EL (cell line): ENCODE results near the gene NT5C.

Experiments used
- DNase-seq: peaks from one replicate; pipeline ENCODE4 v3.0.0-alpha.2; 2016

The NT5C gene

DNA sequence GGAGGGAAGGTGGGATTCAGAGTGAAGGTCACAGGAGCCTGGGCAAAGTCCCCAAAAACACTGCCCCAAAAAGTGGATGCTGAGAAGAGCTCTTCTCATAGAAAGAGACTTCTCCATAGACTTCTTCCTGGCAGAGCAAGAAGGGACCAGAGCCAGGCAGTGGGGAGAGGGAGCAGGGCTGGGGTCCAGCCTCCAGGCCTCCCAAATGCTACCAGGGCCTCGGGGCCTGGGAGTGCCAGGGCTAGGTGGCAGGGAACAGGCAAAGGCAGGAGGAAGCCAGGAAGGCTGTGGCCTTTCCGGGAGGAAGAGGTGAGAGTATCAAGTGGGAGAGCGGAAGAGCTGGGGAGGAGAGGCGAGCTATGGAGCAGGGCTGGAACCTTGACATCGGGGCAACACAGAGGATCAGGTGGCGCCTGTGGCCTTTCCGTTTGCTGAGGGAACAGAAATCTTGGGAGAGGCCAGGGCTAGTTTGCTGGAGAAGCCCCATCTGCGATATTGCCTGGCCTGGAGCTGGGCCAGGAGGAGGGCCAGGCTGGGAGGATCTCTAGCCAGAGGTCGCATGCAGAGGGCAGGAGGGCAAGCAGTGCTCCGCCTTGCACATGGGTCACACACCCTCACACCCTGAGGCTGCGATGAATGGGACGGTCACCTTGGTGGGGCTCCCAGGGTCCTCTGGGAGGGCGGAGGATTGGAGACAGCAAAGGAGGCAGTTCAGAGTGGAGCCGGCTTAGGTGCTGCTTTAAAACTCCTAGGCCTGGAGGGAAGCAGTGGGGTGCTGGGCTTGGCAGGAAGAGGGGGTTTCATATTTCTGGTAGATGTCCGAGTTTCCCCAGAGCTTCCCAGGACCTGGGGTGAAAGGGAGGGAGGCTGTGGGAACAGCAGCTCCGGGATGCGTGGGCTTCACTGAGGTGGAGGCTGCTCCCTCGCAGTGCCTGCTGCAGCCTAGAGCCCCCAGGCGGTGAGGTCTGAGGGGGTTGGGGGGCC is 40.4 kb downstream of the NT5C start:
- no peak for DNase-seq

DNA sequence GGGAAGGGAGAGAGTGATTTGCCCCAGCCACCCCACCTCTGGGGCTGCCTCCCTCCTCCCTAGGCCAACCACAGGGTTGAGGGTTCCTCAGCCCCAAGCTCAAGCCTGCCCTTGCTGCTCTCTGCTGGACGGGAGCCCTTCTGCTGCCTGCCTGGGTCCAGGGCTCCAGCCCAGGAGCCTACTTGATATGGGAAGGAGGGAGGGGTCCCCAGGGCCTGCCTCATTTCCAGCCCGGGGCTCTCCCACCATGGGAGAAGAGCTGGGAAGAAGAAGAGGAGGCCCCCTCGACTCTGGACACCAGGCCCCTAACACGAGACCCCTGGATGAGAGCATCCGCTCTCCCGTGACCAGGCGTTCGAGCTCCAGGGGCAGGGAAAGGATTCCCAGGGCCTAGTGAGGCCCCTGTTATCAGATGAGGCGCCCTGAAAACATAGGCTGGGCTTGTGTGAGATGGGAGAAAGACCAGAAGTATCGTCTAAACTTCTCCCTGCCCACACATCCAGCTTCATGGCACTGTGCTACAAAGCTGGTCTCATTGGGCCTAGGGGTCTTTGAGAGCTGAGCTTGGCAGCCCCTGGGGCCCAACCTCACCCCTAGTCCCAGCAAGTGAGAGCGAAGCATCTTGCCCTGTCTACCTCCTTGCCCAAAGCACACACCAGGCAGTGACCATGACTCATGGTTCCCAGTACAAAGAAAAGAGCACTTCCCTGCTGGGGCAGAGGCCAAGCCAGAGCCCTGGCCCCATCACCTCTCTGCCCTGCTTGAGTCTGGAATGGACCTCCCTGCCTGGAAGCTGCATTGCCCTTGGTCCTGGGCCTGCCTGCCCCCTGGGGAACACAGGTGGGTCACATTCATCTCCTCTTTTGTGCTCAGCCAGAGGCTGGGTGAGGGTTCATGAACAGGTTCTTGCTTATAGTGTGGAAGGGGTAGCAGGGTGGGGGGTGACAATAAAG is 42.8 kb downstream of the NT5C start:
- peak; percentile 63 for DNase-seq

DNA sequence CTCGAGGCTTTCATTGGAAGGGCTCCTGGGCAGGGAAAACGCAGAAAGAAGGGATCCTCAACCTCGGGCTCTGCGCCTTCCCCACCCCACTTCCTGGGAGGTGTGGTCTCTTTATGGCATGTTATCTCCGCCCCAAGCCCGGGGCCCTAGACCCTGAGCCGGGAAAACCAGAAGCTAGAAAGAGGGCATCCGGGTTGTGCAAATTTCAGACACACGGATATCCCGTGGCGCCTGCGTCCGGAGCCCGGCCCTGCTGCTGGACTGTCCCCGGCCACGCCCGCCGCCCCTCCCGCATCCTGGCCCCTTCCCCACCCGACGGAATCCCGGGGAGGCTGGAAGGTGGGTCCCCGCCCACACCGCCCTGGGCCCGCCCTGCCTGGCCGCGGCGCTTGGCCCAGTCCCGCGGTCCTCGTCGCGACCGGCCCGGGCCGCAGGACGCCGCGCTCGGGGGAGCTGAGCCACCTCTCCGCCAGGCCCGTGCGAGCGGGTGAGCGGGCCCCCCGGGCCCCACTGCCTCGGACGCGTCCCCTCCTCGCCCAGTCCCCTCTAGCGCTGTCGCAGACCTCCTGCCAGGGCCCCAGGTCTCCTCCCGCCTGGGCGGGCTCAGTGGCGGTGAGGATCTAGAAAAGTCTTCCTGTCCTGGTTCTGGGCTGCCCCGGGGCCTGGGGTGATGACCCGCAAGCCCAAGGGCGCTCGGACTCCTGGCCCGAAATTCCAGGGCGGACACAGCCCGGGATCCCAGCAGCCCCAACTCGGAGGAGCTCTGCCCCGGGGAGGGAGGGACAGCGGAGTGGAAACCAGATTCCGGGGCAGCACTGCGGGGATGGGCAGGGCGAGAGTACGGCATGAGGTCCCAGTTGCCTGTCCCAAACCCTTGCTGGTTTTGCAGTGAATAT is 43.7 kb downstream of the NT5C start, which contains the start of gene SLC16A5:
SLC16A5 (plus strand) TSS at position 397 of the 896 bp plus-strand sequence. CDS start 5,683 bp downstream, outside the sequence.
- peak; percentile 97 for DNase-seq

DNA sequence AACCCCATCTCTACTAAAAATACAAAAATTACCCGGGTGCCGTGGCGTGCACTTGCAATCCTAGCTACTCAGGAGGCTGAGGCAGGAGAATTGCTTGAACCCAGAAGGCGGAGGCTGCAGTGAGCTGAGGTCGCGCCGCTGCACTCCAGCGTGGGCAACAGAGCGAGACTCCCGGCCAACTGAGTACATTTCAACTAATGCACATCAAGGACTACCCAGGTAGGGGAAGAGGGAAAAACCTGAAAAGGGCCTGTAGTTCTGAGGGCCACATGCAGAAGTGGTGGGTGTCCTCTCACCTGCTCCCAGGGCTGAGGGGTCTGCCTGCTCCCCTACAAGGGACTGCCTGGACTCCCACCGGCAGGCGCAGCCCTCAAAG is 44.4 kb downstream of the NT5C start:
- DNase-seq, result no peak

DNA sequence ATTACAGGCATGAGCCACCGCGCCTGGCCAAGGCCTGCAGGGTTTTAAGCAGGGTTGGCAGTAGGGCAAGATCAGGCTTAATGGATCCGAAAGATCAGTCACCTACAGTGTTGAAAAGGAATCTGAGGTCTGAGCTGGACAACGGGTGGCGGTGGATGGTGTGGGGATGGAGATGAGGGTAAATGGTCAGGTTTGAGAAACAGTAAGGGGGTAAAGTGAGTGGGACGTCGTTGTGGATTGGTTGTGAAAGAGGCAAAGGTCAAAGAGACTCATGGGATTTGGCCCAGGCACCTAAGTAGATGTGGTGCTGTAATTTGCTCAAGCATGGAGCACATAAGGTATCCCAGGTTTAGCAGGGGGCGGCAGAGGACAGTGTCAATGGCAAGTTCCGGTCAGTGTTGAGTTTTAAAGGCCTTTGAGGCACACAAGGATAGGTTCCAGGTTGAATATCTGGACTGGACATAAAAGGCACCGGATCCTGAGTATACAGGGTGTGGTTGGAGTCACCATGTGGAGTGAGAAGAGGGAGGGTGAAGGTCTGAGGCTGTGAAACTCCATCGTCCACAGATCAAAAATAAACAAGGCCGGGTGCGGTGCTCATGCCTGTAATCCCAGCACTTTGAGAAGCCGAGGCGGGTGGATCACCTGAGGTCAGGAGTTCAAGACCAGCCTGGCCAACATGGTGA is 44.9 kb downstream of the NT5C start:
- DNase-seq, result no peak

DNA sequence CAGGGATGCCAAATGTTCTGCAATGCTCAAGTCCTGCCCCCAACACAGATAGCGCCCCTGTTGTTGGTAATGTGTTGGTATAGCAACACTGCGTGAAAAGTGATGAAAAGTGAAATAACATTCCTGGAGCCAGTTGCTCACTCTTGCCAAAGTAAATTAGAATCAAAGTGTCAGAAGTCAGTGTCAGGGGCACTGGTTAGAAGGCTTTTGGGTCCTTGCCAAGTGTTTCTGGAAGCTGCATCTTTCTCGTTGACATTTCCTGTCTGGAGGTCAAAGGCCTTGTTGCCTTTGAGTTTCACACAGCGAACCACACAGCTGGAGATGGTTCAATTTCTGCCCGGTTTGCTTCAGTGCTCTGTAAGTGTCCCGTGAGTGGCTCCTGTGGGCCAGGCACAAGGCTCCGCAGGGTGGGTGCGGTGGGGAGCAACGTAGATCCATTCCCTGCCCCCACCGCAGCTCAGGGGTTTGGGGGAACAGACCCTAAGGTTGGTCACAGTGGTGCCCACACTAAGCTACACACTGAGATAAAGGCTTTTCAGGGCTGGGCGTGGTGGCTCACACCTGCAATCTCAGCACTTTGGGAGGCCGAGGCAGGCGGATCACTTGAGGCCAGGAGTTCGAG is 47.4 kb downstream of the NT5C start:
- DNase-seq, result no peak

GRCh38 chr17:75082683-75083082 is 48.9 kb downstream of the NT5C start:
- no peak for DNase-seq

DNA sequence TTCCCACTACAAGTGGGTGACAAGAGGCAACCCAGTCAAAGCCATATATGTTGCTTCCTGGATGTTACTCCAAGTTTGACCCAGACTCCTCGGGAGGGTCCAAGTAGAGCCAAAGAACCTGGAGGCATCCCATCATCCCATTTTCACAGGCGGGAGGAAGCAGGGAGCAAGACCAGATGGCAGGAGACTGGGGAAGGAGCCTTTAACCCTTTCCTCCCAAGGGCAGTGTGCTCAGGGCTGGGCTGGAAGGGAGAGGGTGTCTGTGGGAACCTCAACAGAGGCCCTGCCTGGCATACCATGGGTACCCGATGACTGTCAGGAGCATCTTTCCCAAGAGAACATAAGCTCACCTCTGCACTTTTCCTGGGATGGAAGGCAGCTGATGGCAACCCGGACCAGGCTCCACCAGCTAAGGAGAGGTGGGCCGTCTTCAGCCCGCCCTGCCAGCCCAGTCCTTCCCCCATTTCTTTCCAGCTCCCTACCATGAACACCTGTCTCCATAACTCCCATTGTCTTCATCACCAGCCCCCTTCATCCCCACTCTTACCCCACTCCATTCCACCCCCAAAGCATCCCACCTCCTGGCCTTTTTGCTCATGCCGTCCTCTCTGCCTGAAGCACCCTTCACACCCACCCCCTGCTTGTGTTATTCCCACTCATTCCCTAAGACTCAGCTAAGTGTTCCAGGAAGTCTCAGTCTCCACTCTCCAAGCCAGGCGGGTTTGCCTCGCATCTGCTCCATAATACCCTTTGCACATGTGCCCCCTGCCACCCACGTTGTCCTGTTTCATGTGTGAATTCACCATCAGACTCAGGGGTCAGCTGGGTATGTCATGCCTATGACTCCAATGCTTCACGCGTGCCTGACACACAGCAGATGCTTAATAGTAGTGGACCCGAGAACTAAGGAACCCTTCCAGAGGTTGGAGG is 49.7 kb downstream of the NT5C start:
- no peak for DNase-seq
